ENCODE data around the gene RBBP5. TPM values are rescaled to one million over a fixed set of nuclear protein-coding genes. Genes with fewer than 3 reads are reported as not detected.

Gene RBBP5
- total and polyA plus RNA-seq, 3 donors from 2014 or later, result 11.7 to 20.3 (median 19.1) TPM

DNA sequence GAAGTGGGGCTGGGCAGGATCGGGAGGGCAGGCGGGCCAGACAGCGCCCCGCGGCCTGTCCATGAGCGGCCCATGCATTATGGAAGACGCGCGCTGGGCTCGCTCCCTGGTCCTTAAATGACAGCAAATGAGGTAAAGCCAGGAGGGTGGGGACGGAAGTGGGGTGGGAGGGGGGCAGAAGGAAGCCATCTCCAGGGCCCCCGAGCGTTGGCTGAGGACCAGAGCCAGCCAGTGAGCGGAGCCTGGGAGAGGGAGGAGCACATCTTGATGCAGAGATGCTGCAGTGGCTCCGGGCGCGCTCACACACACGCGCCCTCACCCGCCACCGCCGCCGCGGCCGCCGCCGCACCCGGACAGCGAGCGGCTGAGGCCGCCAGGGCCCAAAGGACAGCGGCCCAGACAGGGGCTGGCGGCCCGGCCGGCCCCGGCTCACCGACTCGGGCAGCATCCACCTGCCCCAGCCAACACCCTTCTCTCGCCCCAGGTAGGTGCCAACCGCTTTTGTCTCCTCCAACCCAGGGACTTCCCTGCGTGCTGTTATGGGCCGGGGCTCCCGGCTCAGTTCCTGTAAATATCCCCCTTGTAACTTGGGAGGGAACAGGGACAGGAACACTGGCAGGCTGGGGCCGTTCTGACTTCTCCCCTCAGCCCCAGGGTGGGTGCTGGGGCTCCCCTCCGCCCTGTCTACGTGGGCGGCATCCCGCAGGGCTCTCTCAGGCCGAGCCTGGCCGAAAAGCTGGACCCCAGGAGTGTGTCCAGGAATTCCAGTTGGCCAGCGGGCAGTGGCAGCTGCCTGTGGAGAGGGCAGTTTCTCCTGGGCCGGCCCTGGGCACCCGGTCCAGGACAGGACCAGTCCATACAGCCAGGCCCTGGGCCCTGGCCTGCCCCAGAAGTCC is 78.6 kb downstream of the RBBP5 start, which contains the start of gene CNTN2:
Gene CNTN2 (plus strand): TSS at position 302 of the 896 bp plus-strand sequence. CDS start 9,974 bp downstream, outside the sequence.
- Histone ChIP-seq H3K9me3 (no peaks in the 10 kb centered on the region), H3K27ac (no peak within 1 kb of the TSS), H3K4me1 (no peaks in the 10 kb centered on the region), H3K36me3 (ENCODE audit: low read depth, missing control alignments) (no peaks in the 10 kb centered on the region), H3K27me3 (no peaks in the 10 kb centered on the region), H3K4me3 (peak within 1 kb of the TSS in 1 of 2 donors; percentile 3)
- no peak for TF ChIP-seq POLR2A (IDR thresholded peaks at IDR 0.05)
- TF ChIP-seq, protein P1, sequence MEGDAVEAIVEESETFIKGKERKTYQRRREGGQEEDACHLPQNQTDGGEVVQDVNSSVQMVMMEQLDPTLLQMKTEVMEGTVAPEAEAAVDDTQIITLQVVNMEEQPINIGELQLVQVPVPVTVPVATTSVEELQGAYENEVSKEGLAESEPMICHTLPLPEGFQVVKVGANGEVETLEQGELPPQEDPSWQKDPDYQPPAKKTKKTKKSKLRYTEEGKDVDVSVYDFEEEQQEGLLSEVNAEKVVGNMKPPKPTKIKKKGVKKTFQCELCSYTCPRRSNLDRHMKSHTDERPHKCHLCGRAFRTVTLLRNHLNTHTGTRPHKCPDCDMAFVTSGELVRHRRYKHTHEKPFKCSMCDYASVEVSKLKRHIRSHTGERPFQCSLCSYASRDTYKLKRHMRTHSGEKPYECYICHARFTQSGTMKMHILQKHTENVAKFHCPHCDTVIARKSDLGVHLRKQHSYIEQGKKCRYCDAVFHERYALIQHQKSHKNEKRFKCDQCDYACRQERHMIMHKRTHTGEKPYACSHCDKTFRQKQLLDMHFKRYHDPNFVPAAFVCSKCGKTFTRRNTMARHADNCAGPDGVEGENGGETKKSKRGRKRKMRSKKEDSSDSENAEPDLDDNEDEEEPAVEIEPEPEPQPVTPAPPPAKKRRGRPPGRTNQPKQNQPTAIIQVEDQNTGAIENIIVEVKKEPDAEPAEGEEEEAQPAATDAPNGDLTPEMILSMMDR (IDR thresholded peaks at IDR 0.05), result no peak
- WGBS, 2 donors, result 32 to 35% methylated on average over 13 to 46 of the region's 53 CpGs
- intact Hi-C loops (cut with DNase I; ENCODE audit: low total_unique reads), result no loop called here
- DNase-seq, result no peak

DNA sequence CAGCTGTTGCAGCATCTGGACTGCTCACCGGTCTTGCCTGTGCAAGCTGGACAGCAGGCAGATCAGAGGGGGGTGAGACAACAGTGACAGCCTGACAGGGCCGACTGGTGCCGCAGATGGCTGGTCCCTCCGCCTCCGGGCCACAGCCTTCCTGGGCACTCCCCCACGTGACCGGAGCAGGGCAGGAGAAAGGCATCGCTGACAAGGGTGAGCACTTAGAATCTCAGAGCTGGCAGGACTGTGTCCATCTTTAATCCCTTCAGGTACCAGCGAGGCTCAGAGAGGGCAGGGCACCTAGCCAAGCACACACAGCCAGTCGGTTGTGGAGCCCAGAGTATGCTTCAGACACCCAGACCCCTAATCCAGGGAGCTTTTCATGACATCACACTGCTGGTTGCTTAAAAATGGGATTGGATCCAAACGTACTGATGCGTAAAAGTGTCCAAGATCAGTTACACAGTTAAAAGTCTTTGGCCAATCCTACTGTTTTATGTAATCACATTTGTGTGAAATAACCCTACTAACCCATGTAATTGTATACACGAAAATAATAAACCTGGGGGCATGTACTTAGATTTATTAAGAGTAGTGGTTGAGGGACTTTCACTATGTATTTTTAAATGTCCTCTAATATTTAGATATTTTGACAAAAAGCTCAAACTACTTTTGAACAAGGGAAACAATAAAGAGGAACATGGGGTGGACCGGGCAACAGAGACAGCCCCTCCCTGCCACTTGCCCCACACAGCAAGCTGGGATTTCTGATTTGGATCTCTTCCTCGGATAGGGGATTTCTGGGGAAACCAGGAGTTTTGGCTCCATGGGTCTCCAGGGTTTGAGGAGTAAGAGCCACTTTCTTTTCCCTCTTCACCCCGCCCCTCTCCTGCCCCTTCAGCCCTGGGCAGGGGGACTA is 79.5 kb downstream of the RBBP5 start:
- H3K27ac ChIP-seq, result no peak overlapping the region
- no peaks in the 10 kb centered on the region for H3K27me3 ChIP-seq
- intact Hi-C loops (cut with DNase I; ENCODE audit: low total_unique reads), result no loop called here
- no peak overlapping the region for H3K4me3 ChIP-seq
- no peaks in the 10 kb centered on the region for H3K4me1 ChIP-seq
- no peaks in the 10 kb centered on the region for H3K9me3 ChIP-seq
- no peak for DNase-seq
- 55 to 71% methylated on average over 6 to 16 of the region's 16 CpGs for WGBS, 2 donors
- TF ChIP-seq, protein P1 (IDR thresholded peaks at IDR 0.05), result no peak
- TF ChIP-seq POLR2A (IDR thresholded peaks at IDR 0.05), result no peak
- no peaks in the 10 kb centered on the region for H3K36me3 ChIP-seq (ENCODE audit: low read depth, missing control alignments)

DNA sequence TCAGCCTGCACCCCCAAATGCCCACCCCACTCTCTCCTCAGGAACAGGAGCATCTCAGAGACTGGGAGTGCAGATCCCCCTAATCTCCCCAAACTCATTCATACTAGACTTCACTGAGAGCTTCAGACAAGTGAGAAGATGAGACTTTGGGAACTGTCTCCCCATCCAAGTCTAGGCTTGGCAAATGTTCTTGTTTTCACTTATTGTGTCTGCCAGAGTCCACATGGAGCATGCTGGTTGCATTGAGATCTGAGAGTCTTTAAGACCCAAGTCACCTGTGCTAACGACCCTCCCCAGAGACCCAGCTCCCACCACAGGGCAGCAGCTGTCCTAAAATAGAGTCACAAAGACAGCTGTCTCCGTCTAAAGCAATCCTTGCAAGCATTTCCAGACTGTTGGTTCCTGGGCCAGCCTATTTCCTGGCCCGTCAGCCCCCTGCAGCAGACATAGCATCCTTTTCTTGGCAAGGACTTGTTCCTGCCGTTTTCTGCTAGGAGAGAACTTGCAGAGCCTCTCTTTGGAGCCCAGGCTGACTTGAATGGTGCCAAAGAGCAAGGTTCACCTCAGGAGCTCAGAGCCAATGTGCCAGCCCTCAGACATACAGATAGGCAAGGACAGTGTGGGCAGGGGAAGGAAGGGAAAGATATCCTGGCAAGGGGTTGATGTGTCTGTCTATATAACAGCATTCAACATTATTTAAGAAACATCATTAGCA is 80.6 kb downstream of the RBBP5 start:
- no peak overlapping the region for H3K4me3 ChIP-seq

DNA sequence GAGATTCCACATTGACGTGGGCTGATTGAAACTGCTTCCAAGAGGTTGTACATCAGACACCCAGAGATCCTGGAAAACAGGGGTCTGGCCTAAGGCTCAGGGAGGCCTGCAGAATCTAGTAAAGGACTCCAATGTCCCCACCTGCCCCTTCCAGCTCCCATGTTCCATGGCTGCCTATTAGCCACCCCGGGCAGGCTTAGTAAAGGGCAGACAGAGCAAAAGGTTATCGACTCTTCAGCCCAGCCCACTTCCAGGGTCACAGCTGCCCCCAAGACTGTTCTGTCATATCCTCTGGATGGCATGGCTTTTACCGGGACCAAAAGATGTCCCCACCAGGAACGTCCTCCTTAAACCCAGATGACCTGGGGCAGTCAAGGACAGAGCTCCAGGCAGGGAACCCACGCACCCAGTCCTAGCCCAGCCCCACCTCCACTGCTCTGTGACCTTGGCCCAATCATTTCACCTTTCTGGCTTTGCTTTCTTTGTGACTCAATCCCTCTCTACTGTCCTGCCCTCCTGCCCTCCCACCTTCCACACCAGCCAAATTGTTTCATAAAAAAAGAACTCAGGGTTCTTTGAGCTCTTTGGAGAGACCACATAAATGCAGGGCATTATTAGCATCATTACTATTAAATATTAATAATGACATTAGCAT is 83.5 kb downstream of the RBBP5 start:
- H3K36me3 ChIP-seq (ENCODE audit: low read depth, missing control alignments), result no peaks in the 10 kb centered on the region
- no peaks in the 10 kb centered on the region for H3K27me3 ChIP-seq
- H3K27ac ChIP-seq, result no peak overlapping the region
- H3K4me1 ChIP-seq, result no peaks in the 10 kb centered on the region
- WGBS, 2 donors, result 57 to 74% methylated on average over 6 of the region's 6 CpGs
- H3K4me3 ChIP-seq, result no peak overlapping the region
- no peaks in the 10 kb centered on the region for H3K9me3 ChIP-seq
- no peak for DNase-seq
- intact Hi-C loops (cut with DNase I; ENCODE audit: low total_unique reads), result no loop called here
- TF ChIP-seq, protein P1 (IDR thresholded peaks at IDR 0.05), result no peak
- TF ChIP-seq POLR2A (IDR thresholded peaks at IDR 0.05), result no peak

More for the DNA sequence above, 80.6 kb downstream of the RBBP5 start:
- H3K36me3 ChIP-seq (ENCODE audit: low read depth, missing control alignments), result no peaks in the 10 kb centered on the region
- no peaks in the 10 kb centered on the region for H3K4me1 ChIP-seq
- TF ChIP-seq, protein P1 (IDR thresholded peaks at IDR 0.05), result no peak
- no peaks in the 10 kb centered on the region for H3K27me3 ChIP-seq
- H3K27ac ChIP-seq, result no peak overlapping the region
- WGBS, 2 donors, result 44 to 48% methylated on average over 4 of the region's 4 CpGs
- DNase-seq, result no peak
- no peaks in the 10 kb centered on the region for H3K9me3 ChIP-seq
- intact Hi-C loops (cut with DNase I; ENCODE audit: low total_unique reads), result no loop called here

Data from testis (tissue), 3 donors.